ENCODE measurements around the gene SMYD5. TPM values are rescaled to one million over a fixed set of nuclear protein-coding genes. Genes with fewer than 3 reads are reported as not detected.
A peak's percentile ranks its signal among the peaks of the same experiment; 100 is the strongest.

Gene SMYD5
- total and polyA plus RNA-seq, 9 of the 15 experiments (the other 6 are each of a cell fraction or from before 2014, with no cell fraction given) = 11.4 to 56.8 (median 32.0) TPM

DNA sequence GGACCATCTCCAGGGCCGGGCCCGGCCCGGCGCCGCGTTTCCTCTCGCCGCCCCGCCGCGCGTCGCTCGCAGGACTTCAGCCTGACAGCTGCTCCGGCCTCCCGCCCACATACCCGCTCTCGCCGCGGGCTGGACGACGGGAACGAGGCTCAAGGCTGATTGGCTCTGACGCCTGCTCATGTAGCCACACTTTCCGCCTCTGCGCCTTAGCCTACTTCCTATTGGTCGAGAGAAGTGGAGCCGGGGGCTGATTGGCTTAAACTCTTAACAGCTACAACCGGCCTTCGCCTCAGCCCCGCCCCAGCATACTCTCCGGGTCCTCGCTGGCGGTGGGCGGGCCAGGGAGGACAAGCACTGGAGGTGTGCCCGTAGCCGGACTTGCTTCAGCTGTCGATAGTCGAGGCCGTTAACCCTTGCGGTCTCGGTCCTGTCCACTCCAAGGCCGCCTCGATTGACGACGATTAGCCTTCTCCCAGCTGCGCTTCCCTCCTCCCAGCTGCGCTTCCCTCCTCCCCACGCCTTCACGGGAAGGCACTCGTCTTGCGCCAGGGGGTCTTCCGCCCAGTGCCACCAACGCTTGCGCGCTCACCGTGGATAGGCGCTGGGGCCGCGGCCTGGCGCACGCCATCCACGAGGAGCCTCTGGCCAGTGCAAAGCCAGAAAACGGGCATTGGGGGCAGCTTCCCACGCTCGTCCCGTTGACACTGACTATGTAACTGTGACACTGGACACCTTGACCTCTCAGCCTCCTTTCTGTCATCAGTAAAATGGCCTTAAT, 19.3 kb downstream of the SMYD5 start, which contains the start of gene PRADC1 (continued):
- TF ChIP-seq, protein P1, sequence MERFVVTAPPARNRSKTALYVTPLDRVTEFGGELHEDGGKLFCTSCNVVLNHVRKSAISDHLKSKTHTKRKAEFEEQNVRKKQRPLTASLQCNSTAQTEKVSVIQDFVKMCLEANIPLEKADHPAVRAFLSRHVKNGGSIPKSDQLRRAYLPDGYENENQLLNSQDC (CRISPR knock-in tag; IDR thresholded peaks at IDR 0.05) = no peak
- TF ChIP-seq WHSC1 (IDR thresholded peaks at IDR 0.05; ENCODE audit: low read length) = no peak
- TF ChIP-seq SREBF1 (IDR thresholded peaks at IDR 0.05; ENCODE audit: borderline replicate concordance, low read depth, low read length) = no peak
- no peak for TF ChIP-seq SETDB1 (IDR thresholded peaks at IDR 0.05; ENCODE audit: low read length)
- TF ChIP-seq SNIP1 (IDR thresholded peaks at IDR 0.05; ENCODE audit: low read depth) = no peak
- no peak for TF ChIP-seq KLF10 (CRISPR knock-in tag; IDR thresholded peaks at IDR 0.05)
- no peak for TF ChIP-seq ZNF24 (IDR thresholded peaks at IDR 0.05)
- TF ChIP-seq, protein P2, sequence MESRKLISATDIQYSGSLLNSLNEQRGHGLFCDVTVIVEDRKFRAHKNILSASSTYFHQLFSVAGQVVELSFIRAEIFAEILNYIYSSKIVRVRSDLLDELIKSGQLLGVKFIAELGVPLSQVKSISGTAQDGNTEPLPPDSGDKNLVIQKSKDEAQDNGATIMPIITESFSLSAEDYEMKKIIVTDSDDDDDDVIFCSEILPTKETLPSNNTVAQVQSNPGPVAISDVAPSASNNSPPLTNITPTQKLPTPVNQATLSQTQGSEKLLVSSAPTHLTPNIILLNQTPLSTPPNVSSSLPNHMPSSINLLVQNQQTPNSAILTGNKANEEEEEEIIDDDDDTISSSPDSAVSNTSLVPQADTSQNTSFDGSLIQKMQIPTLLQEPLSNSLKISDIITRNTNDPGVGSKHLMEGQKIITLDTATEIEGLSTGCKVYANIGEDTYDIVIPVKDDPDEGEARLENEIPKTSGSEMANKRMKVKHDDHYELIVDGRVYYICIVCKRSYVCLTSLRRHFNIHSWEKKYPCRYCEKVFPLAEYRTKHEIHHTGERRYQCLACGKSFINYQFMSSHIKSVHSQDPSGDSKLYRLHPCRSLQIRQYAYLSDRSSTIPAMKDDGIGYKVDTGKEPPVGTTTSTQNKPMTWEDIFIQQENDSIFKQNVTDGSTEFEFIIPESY (CRISPR knock-in tag; IDR thresholded peaks at IDR 0.05) = no peak
- TF ChIP-seq, protein P3, sequence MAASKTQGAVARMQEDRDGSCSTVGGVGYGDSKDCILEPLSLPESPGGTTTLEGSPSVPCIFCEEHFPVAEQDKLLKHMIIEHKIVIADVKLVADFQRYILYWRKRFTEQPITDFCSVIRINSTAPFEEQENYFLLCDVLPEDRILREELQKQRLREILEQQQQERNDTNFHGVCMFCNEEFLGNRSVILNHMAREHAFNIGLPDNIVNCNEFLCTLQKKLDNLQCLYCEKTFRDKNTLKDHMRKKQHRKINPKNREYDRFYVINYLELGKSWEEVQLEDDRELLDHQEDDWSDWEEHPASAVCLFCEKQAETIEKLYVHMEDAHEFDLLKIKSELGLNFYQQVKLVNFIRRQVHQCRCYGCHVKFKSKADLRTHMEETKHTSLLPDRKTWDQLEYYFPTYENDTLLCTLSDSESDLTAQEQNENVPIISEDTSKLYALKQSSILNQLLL (CRISPR knock-in tag; IDR thresholded peaks at IDR 0.05; ENCODE audit: borderline replicate concordance) = no peak
- TF ChIP-seq MECOM (CRISPR knock-in tag; IDR thresholded peaks at IDR 0.05) = no peak
- TF ChIP-seq SREBF2 (CRISPR knock-in tag; IDR thresholded peaks at IDR 0.05) = no peak
- no peak for TF ChIP-seq NR2F6 (CRISPR knock-in tag; IDR thresholded peaks at IDR 0.05)
- no peak for TF ChIP-seq ETS2 (tag; IDR thresholded peaks at IDR 0.05; ENCODE audit: borderline replicate concordance, poor library complexity, severe bottlenecking)
- TF ChIP-seq ETV5 (CRISPR knock-in tag; IDR thresholded peaks at IDR 0.05; ENCODE audit: low read depth) = no peak
- TF ChIP-seq, protein P4, sequence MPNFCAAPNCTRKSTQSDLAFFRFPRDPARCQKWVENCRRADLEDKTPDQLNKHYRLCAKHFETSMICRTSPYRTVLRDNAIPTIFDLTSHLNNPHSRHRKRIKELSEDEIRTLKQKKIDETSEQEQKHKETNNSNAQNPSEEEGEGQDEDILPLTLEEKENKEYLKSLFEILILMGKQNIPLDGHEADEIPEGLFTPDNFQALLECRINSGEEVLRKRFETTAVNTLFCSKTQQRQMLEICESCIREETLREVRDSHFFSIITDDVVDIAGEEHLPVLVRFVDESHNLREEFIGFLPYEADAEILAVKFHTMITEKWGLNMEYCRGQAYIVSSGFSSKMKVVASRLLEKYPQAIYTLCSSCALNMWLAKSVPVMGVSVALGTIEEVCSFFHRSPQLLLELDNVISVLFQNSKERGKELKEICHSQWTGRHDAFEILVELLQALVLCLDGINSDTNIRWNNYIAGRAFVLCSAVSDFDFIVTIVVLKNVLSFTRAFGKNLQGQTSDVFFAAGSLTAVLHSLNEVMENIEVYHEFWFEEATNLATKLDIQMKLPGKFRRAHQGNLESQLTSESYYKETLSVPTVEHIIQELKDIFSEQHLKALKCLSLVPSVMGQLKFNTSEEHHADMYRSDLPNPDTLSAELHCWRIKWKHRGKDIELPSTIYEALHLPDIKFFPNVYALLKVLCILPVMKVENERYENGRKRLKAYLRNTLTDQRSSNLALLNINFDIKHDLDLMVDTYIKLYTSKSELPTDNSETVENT (CRISPR knock-in tag; IDR thresholded peaks at IDR 0.05) = peak; percentile 78; the same call in 1 of the 2 replicates
- TF ChIP-seq SAP30 (IDR thresholded peaks at IDR 0.05; ENCODE audit: borderline replicate concordance, insufficient read depth, low read depth, low read length, poor library complexity, severe bottlenecking) = peak; percentile 36
- no peak for TF ChIP-seq ZNF766 (CRISPR knock-in tag; conservative IDR thresholded peaks at IDR 0.05)
- TF ChIP-seq ZNF232 (CRISPR knock-in tag; IDR thresholded peaks at IDR 0.05) = no peak
- TF ChIP-seq TRIM24 (IDR thresholded peaks at IDR 0.05) = no peak
- no peak for TF ChIP-seq MCM7 (IDR thresholded peaks at IDR 0.05)
- TF ChIP-seq CEBPB (tag; IDR thresholded peaks at IDR 0.05) = no peak
- TF ChIP-seq SLC30A9 (CRISPR knock-in tag; IDR thresholded peaks at IDR 0.05) = no peak

All from K562 (cell line).